ENCODE results near the gene HAUS7.
"Not testable (repeated sequence)": the region's sequence is repeated elsewhere in the genome, so short reads cannot be mapped to it uniquely, and the experiment has no call there.

Gene HAUS7

GRCh38 chrX:153411255-153411987 is 59.0 kb downstream of the HAUS7 start, which contains the start of gene ZFP92:
ZFP92 (plus strand) TSS chrX:153411472; CDS start chrX:153418323, 6,851 bp downstream.
- in situ Hi-C loops (cut with HindIII; ENCODE audit: low sequenced_read_pairs) = no loop called here

- in situ Hi-C loops (cut with HindIII; ENCODE audit: low sequenced_read_pairs) = no loop called here
These were observed 59.5 kb downstream of the HAUS7 start for GRCh38 chrX:153410888-153411254.

GRCh38 chrX:153410373-153410772 is 60.0 kb downstream of the HAUS7 start:
- in situ Hi-C loops (cut with HindIII; ENCODE audit: low sequenced_read_pairs) = no loop called here

GRCh38 chrX:153409414-153410101 is 60.8 kb downstream of the HAUS7 start:
- in situ Hi-C loops (cut with HindIII; ENCODE audit: low sequenced_read_pairs) = no loop called here

GRCh38 chrX:153408871-153409351 is 61.5 kb downstream of the HAUS7 start:
- in situ Hi-C loops (cut with HindIII; ENCODE audit: low sequenced_read_pairs) = no loop called here

GRCh38 chrX:153408221-153408721 is 62.1 kb downstream of the HAUS7 start:
- in situ Hi-C loops (cut with HindIII; ENCODE audit: low sequenced_read_pairs) = no loop called here

GRCh38 chrX:153407736-153408135 is 62.6 kb downstream of the HAUS7 start:
- in situ Hi-C loops (cut with HindIII; ENCODE audit: low sequenced_read_pairs) = no loop called here

GRCh38 chrX:153406903-153407302 is 63.5 kb downstream of the HAUS7 start:
- in situ Hi-C loops (cut with HindIII; ENCODE audit: low sequenced_read_pairs) = no loop called here

- in situ Hi-C loops (cut with HindIII; ENCODE audit: low sequenced_read_pairs) = no loop called here
These were observed 64.4 kb downstream of the HAUS7 start for GRCh38 chrX:153406011-153406410.

- in situ Hi-C loops (cut with HindIII; ENCODE audit: low sequenced_read_pairs) = no loop called here
These were observed 65.0 kb downstream of the HAUS7 start for GRCh38 chrX:153405426-153405825.

GRCh38 chrX:153404333-153404732 is 66.0 kb downstream of the HAUS7 start:
- in situ Hi-C loops (cut with HindIII; ENCODE audit: low sequenced_read_pairs) = not testable (repeated sequence)

- in situ Hi-C loops (cut with HindIII; ENCODE audit: low sequenced_read_pairs) = no loop called here
These were observed 69.1 kb downstream of the HAUS7 start, which contains the start of gene PNMA6E for GRCh38 chrX:153401133-153401764. PNMA6E (minus strand) TSS chrX:153401350; CDS start chrX:153398849, 2,501 bp downstream.

GRCh38 chrX:153400146-153401132 is 69.9 kb downstream of the HAUS7 start:
- in situ Hi-C loops (cut with HindIII; ENCODE audit: low sequenced_read_pairs) = no loop called here

GRCh38 chrX:153398275-153398960 is 72.0 kb downstream of the HAUS7 start:
- in situ Hi-C loops (cut with HindIII; ENCODE audit: low sequenced_read_pairs) = no loop called here

All from DLD1 (cell line).